Activated CD4-positive, alpha-beta T cell treated with anti-CD3 and anti-CD28 coated beads, Interleukin-10, Interleukin-2, amounts not matched to agents 100 ng/mL and 50 ng/mL, durations not matched to agents 16 hours and 8 hours (primary cell): ENCODE results near the gene ADAMTS3.

Experiments
- DNase-seq: peaks from one replicate; pipeline ENCODE4 v3.0.0-alpha.2; 2020

Gene ADAMTS3

DNA sequence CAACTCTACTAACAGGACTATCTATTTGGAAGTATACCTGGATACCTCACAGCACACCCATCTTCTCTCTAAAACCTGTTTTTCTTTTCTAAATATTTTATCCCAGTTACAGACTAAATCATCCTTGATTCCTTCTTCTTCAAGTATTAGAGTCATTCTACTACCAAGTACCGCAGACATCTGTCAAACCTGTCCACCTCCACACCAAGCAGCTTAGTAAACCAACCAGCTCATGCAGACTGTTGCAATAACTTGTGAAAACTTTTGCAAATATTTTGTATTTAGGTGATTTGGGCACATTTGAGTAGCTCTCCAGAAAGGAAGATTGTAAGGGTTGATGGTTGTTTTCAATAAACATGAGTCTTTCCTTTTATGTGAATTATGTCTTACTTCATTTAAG is 238.6 kb downstream of the ADAMTS3 start:
- no peak for DNase-seq

DNA sequence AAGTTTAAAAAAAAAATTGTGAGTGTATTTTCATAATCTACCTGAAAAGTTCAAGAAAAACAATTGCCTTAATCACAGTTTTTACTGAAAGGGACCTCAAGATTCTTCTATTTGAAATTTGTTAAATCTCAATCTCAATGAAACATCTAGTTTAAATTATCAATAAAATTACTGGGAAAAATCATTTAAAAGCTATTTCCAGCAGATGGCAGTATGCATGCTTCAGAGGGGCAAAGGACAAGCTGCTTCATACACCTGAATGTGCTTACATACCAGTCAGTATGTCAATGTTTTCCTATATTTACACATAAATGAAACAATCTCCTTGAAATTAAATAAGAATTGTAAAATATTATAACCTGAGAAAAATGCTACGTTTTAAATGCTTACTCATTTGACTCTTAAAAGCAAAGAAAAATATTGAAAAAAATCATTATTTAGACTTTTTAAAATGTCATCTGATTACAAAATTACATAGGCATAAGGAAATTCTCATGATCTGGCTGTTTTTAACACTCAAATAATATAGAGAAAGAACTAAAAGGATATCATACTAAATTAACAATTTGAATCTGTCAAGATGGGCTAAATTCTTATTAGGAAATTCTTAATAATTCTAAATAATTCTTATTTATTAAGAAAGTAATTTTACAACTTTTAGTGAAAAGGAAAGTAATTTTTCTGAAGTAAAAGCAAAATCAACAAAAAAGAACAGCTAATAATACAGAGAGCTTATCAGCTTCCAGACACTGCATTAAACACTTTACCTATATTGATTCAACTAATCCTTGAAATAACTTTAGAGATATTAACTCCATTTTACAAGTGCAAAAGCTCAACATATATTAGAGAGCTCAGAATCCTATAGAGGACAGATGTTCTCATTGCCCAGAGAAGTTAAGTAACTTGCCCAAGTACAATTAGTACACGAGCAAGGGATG is 242.1 kb downstream of the ADAMTS3 start:
- DNase-seq, result peak; percentile 27

DNA sequence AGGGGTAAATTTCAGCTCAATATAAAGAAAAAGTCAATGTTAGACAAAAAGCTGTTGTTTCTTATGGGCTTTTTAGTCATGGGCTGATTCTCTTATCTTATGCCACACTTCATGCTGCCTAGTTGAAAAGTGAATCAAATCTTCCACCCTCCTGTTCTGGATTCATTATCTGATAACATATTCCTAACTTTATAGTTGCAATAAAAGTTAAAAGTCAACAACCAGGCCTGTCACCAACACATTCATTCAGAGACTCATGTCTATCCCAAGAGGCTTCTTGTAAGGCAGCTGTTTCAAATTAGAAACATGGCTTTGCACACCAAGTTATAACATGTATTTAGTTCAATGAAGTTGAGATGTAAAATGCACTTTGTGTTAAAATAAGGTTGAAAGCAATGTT is 243.8 kb downstream of the ADAMTS3 start:
- no peak for DNase-seq

DNA sequence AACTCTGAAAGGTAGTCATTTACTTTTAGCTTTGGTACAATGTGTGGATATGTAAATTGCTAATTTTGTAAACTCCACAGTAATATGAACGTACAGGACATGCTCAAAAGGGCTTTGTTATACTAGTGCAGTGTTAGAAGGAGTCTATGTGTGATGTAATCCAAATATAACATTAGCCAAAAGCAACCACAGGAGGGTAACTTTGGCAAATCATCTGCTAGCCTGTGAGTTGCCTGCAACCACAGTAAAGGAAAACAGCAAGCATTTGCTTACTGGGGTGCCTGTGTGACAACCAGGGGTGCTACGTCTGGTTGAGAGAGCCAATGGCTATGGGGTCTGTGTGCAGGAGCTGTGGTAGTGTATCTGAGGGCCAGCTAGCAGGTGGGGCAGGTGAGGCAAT is 245.8 kb downstream of the ADAMTS3 start:
- DNase-seq, result no peak

DNA sequence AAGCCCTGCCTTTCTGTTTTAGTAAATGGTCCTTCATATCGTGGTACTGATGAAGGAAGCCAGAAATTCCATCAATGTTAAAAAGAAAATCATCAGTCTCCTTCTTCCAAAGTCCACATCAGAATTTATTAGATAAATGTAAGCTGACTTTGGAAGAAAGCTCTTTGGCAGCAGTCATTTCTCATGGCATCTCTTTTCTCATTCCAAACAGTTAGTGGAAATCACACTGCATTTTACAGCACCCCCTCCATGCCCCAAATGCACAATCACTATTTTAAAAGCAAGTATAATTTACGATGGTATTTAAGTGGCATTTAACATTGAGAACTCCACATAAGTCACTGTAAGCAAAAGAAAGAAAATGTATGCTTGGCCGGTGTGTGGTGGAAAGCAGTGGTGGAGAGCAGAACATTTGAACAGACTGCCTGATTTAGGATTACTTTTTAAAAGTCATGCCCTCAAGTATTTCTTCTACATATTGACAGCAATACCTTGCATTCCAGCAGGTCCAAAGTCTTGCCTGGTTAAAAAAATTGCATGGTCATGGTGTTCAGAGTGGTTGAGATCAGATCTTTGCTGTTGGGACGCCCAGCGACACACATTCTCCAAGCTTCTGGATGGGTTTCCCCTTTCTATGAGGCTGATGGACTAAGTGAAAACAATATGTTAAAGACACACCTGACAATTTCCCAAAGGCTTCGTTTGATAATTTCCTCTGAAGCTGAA is 248.6 kb downstream of the ADAMTS3 start:
- DNase-seq, result no peak

DNA sequence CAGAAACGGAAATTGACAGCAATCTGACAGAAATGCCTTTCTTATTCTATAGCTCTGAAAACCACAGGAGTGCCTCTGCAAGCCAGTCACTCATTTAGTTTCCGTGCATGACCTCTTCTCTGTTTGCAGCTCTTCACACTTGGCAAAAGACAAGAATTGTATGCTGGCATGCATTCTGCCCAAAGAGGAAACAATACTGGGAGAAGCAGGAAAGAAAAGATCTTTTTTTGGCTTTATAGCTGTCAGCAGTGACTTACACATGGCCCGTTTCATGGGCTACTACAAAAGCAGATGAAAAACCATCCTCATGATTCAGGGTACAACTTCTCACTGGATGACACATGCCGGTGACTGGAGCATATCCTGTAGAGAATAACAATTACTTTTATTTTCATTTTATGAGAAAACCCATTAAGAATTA is 249.4 kb downstream of the ADAMTS3 start:
- DNase-seq, result peak; percentile 10

DNA sequence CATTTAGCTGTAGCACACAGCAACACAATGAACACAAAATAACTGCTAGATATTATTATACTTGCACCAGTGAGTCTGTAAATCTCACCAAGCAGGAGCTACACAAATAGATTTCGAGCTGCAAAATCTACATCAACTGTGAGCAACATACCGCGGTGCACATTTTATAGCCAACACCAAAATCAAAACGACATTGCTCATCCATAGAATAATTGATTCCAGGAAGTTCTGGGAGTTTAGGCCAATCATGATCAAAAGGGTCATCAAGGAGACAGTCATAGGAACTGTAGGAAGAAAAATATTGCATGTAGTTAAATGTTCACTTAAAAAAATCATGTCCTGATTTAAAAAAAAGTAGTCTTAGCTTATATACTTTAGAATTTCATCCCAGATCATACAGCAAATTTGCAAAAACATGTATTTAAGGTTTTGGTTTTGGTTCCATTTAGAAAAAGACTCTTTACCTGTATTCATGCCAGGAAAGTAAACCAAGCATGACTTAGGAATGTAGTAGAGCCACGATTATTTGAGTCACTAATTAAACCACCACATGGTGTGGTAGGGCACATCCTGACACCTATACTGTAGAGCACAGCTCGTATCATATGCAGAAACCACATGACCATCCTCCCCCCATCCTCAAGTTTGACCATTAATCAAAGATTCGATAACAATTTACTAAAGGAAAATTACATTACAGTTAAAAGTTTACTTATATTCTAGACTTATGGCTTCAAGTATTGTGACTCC is 250.4 kb downstream of the ADAMTS3 start:
- no peak for DNase-seq

DNA sequence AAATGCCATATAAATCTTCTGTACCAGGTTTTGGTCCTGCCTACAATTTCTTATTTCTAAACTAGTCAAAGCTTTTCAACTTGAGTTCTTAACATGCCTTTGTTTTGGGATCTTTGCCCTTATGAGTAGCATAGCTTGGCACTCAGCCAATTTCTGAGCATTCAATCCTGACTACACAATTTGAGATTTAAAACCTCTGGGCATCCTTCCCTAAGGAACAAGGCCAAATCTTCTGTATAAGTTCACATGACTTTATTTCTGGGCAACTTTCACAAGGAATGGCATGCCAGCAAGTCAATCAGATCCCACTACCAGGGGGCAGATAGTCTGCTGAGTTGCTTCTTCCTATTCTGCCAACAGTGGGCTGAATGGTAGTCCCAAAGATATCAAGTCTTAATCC is 254.2 kb downstream of the ADAMTS3 start:
- no peak for DNase-seq

DNA sequence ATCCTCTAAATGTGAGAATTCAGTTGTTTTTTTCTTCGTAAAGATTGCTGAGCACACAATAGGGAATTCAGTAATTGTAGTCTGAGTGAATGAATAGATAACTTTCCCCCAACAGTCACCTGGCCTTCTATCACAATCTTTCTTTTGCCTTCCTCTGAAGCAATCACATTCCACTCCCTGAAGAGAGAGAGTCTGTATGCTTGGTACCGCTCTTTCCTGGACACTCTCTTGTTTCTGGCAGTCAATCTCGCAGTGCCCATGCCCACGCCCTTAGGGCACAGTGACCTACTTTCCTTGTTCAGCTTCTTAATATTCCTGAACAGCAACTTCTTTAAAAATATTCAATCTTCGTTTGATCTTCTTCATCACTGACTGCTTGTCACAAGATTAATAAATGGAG is 255.9 kb downstream of the ADAMTS3 start:
- no peak for DNase-seq

DNA sequence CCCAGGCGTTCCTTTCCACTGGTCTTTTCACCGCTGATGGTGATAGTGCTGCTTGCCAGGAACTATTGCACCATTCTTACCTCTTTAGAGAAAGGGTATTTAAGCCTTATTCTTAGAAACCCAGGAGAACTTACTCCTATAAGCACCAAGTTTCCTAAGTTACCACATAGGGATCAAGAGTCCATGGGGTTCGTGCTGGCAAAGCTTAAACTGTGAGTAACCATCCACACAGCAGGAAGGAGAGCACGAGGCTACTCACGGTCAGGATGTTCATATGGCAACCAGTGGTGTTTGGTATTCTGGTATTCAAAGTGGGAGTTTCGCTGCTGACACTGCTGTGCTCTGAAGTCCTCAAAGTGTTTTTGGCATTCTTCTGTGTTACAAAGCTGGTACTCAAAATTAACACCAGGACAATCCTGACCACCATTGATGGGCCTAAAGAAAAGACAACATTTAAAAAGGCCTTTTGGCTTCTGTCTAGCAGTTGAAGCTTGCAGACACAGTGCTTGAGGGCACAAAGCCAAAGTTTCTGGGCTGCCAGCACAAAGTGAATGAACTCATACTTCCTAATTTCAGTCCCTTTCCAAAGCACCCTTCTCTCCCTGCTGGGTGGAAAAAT is 256.9 kb downstream of the ADAMTS3 start:
- DNase-seq, result no peak

DNA sequence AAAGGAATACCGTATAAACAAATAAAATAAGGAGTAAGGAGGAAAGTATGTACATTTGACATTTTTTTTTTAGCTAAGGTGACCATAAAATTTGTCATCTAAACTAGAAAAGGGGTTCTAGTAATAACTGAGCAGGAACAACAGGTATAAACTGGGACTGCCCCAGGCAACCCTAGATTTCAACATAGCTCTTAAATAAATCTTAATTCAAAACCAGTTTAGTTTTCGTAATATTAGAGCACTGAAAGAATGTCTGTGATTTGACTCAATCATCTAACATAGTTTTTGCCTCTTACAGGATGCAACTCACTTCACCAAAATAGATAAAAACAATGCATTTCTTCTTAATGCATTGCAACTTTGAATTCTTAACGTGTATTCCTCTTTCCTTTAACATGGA is 257.7 kb downstream of the ADAMTS3 start:
- DNase-seq, result no peak

DNA sequence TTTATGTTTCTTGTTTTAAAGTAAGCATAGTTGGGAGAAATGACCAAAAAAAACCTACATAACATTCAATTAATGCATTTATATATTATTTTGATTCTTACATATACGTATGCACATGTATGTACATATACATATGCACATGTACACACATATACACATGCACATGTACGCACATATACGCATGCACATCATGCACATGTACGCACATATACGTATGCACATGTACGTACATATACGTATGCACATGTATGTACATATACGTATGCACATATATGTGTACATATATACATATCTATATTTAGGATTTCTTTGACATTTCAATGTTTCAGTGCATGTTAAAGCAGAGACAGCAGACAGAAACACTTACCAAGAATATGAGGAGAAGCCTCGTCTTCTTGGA is 263.4 kb downstream of the ADAMTS3 start:
- DNase-seq, result no peak

DNA sequence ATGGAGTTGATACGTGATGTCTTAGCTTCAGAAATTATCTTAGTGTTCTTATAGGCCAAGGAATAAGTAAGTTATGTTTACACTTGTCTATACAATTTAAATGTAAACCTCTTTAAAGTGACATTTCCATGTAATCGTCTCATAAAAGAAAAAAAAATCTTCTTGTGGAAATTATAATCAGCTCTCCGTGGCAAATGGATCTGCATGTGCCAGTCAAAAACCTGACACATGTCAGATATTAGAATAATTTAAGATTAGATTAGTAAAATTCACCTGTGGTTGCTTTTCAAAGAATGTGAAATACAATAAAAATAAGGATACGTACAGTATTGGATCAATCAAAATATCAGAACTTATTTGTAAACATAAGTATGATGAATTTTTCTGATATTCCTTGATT is 263.9 kb downstream of the ADAMTS3 start:
- no peak for DNase-seq

DNA sequence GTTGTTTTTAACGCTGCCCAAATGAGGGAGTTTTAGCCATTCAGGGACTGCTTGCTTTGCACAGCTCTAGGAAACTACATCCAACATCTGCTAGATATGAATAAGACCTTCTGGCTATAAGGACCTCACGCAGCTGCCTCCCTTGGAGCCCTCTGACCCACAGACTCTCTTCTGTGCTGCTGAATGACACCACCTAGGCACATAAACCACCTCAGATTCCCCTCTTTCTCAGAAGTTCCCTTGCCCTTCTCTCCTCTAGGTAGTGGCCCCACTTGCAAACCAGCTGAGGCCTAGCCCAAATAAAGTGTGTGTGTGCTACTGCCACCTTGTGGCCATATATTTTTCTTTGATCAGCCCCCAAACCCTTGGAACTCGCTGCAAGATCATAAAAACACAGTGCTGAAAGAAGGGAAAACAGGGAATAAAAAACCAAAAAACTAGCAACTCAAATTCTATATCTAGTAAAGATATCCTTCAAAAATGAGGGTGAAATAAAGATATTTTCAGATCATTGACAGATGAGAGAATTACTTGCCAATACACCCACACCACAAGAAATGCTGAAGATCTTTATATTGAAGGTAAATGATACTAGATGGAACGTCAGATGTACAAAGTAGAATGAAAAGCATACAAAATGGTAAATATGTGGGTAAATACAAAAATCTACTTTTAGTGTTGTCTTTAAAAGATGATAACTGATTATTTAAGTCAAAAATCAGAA is 265.9 kb downstream of the ADAMTS3 start:
- peak; percentile 52 for DNase-seq

DNA sequence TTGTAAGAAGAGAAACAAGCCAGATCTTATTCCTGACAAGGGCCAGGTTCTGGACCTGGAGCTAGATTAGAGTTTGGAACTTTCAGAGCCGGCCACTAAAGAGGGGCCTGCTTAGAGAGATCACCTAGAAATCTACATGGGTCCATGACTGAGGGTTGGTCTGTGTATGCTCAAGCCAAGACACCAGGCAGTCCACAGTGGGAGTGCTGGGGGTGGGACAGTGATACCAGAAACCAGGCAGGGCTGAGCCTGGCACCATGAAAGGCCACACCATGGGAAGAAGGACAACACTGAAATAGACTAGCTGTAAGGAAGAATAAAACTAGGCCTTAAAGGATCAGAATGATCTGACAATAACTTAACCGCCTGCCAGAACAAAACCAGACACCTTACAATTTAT is 267.3 kb downstream of the ADAMTS3 start:
- DNase-seq, result no peak

DNA sequence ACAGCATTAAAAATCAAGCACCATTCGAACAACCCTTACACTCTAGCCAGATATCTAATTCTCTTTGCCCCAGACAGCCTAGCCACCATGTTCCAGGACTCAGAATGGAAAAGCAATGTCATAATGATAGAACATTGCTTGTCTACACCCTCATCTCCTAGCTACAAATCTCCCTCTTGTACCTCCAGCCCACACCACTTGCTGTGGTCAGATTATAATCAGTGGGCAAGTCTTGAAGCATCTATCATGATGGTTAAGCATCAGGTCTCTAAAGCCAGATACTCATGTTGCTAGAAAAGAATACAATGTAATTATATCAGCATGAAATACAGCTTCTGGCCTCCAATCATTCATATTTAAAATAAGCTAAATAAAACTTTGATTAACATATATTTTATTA is 268.9 kb downstream of the ADAMTS3 start:
- no peak for DNase-seq

DNA sequence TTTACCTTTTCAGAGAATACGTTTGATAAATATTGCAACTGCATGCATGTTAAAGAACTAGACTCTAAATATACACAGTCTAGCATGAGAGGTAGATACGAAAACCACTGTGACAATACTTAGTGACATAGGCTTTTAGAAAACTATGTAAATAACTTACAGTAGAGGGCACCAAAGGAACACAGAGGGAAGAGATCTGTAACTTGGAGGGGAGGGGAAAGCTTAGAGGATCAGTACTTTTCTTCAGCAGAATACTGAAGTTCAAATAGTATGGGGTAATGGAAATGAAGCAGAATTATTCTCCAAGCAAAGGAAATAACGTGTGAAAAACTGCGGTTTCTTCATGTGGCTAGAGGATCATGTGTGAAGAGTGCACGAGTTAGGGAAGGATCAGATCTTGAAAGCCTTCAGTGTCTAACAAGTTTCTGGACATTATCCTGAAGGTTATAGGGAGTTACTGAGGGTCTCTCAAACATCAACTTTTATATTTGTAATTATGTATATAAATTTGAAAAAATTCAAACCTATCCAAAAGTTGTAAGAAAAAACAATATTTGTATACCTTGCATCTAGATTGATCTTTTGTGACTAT is 273.0 kb downstream of the ADAMTS3 start:
- DNase-seq, result peak; percentile 28

DNA sequence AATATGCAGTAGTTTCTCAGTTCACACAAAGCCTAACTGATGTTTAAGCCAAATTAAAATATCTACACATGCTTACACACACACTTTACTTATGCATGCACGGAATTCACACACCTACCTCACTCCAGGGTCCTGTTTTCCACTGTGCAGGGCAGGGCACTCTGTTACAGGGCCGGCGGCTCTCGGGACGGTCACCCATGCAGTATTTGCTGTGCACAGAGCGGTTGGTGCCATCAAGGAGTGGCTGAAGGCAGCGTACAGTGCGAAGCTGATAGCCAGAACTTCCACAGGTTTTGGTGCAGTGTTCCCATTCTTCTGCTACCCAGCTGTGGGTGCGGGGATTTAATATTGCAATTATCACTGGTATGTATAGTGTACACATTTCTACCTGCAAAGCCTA is 278.3 kb downstream of the ADAMTS3 start:
- DNase-seq, result no peak

DNA sequence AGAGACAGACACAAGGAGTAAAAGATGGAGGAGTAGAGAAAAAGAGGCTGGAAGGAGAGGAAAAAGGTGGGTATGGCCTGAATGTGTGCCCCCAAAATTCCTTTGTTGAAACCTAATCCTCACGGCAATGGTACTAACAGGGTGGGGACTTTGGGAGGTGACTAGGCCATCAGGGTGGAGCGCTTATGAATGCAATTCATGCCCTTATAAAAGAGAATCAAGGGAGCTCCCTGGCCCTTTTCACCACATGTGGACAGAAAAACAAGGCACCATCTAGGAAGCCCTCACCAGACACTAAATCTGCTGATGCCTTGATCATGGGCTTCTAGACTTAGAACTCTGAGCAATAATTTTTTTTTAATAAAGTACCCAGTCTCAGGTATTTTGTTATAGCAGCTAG is 282.1 kb downstream of the ADAMTS3 start:
- no peak for DNase-seq

DNA sequence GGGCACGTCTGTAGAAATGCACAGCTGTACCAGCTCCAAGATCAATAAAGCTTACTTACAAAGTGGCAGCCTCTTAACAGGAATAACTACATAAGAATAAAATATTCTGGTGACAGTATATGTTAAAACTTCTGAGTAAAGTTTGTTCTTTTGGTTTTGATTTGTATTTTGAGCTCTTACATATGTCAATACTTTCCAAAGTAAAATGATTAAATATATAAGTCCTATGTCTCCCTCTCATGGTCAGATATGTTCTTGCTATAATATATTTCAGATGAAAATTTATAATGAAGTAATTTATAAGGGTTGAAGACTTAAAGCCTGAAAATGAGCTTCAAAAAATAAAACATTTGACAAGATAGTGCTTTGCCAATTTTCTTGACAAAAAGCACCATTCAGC is 282.8 kb downstream of the ADAMTS3 start:
- DNase-seq, result no peak

DNA sequence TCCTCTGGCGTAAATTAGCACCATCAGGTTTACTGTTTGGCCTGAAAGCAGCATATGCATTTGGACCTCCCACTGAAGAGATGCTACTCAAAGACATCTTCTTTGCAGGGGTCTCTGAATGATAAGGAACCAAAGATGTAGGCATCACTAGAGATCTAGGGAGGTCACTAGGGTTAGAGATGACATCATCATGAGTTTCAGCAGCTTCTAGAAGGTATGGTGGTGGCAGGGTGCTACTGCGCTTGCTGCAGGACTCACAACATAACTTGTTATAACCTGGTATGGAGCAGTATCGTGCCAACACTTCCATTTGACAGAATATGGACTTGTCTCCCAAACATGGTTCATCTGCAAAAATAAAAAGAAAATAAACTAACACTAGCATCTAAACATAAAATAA is 285.7 kb downstream of the ADAMTS3 start:
- no peak for DNase-seq

DNA sequence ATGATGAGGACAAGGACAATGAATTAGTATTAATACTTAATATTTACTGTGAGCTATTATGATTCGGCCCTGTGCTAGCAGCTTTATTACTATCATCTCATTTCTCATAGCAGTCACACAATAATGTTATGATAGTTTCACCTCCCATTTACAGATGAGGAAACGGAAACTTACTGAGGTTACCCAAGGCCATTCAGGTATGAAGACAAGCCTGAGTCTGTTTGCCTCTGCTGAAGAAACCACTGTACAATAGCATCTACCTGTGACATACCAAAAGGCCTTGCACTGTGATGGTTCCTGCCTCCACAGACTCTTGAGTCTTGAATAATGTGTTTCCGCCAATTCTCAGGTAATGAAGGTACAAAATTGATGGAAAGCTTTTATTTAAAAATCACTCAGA is 288.8 kb downstream of the ADAMTS3 start:
- DNase-seq, result no peak
